IPS-NIHi7 (cell line): ENCODE data around the gene GOLGA6L24.
"Not testable (repeated sequence)": the region's sequence is repeated elsewhere in the genome, so short reads cannot be mapped to it uniquely, and the experiment has no call there.

Experiments
- DNase-seq: peaks from one replicate; pipeline ENCODE4 v3.0.0; 2012; ENCODE audit warnings: mixed read lengths; ENCODE audit errors: extremely low spot score

GOLGA6L24 gene, protein sequence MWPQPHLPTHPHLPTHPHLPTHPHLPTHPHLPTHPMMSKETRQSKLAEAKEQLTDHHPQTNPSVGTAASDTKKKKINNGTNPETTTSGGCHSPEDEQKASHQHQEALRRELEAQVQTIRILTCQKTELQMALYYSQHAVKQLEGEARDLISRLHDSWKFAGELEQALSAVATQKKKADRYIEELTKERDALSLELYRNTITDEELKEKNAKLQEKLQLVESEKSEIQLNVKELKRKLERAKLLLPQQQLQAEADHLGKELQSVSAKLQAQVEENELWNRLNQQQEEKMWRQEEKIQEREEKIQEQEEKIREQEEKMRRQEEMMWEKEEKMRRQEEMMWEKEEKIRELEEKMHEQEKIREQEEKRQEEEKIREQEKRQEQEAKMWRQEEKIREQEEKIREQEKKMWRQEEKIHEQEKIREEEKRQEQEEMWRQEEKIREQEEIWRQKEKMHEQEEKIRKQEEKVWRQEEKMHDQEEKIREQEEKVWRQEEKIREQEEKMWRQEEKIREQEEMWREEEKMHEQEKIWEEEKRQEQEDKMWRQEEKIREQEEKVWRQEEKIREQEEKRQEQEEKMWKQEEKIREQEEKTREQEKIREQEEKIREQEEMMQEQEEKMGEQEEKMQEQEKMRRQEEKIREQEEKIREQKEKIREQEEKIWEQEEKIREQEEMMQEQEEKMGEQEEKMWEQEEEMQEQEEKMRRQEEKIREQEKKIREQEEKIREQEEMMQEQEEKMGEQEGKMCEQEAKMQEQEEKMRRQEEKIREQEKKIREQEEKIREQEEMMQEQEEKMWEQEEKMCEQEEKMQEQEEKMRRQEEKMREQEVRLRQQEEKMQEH

DNA sequence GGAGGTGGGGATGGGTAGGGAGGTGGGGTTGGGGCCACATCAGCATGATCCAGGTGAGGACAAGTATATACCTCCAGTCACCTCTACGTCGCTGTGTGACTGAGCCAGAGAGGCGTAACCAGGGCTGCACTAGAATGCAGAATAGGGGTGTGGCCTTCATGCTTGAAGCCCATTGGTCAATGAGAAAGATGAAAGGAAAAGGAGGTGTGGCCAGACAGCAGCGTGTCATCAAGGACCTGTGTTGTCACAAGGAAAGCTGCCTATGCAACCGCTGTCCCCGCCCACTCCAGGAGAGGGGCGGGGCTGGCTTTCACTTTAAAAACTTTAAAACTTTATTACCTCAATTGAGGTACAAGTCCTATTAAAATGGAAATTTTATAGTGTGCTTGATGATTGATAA lies at the start of gene GOLGA6L24:
GOLGA6L24 (minus strand) TSS at position 101 of the 400 bp plus-strand sequence; CDS start at position 40, 61 bp downstream.
- DNase-seq, result not testable (repeated sequence)

DNA sequence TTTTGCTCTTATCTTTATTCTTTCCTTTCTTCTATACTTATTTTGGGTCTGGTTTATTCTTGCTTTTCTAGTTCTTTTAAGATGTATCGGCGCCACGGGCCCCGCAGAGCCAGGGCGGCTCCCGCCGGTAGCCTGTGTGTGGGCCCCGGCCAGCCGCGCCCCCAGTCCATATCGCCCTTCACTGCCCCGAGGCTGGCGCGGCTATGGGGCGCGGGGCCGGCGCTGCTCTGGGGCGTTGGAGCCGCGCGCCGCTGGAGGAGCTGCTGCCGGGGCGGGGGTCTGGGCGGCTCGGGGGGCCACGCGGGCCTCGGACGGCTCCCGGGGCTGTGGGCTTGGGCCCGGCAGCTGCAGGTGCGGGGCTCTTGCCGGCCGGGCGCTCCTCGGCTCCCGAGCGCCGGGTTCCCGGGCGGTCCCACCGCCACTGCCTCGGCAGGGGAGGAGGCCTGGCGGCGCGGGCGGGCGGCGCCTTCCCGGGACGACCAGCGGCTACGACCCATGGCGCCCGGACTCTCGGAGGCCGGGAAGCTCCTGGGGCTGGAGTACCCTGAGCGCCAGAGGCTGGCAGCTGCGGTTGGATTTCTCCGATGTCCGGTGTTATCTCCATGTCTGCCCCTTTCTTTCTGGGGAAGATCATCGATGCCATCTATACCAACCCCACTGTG lies 45.0 kb upstream of the GOLGA6L24 start:
- not testable (repeated sequence) for DNase-seq

DNA sequence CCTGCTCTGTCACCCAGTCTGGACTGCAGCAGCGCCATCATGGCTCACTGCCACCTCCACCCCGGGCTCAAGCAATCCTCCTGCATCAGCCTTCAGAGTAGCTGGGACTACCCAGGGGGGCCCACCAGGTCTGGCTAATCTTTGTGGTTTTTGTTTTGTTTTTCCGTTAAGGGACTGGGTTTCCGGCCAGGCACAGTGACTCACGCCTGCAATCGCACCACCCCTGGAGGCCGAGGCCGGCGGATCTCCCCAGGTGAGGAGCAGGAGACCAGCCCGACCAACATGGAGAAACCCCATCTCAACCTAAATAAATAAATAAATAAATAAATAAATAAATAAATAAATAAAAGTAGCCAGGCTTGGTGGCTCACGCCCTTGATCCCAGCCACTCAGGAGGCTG lies 38.1 kb upstream of the GOLGA6L24 start:
- not testable (repeated sequence) for DNase-seq

DNA sequence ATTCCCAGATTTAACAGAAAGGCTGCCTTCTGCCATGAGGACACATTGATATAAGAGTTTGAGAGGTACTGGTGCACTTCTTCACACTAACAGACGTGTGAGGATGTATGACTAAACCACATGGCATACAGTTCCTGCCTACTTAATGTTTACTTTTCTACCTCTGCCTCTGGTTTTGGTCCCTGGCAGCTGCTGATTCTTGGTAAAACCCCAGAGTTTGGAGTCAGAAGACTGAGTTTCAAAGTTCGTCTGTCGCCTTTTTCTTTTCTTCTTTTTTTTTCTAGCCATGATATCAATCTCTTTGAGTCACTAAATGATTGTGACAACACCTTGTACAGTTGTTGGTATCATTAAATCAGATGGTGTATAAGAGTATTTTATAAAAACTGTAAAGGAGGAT lies 22.2 kb upstream of the GOLGA6L24 start:
- not testable (repeated sequence) for DNase-seq

DNA sequence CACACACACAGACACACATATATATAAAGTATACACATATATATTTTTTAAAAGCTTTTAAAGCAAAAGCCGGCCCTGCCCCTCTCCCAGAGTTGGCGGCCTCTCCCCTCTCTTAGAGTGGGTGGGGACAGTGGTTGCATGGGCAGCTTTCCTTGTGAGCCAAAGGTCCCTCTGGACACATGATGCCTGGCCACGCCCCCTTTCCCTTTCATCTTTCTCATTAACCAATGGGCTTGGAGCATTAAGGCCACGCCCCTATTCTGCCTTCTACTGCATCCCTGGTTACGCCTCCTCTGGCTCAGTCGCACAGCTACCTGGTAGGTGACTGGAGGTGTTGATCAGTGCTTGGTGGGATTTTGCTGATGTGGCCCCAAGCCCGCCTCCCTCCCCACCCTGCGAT lies 20.5 kb upstream of the GOLGA6L24 start, which contains the start of gene GOLGA8F:
GOLGA8F (plus strand) TSS at position 301 of the 400 bp plus-strand sequence; CDS start at position 399, 98 bp downstream.
- DNase-seq, result not testable (repeated sequence)

DNA sequence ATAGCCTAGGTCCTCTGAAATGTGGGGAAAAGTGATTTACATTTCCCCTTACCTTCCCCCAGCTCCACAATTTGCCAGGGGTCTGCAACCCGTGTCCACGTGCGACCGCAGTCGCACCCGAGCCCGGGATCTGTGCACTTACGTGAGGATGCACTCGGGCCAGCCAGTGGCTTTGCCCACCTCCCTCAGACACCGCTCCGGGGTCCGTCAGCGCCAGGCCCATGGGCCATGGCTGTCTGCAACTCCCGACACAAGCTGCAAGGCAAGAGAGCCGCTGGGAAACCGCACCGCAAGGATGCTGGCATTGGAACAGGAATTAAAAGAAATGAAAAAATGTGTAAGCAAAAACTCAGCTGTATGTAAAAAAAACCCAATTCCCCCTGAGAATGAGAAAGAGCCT lies 7.6 kb upstream of the GOLGA6L24 start:
- not testable (repeated sequence) for DNase-seq

DNA sequence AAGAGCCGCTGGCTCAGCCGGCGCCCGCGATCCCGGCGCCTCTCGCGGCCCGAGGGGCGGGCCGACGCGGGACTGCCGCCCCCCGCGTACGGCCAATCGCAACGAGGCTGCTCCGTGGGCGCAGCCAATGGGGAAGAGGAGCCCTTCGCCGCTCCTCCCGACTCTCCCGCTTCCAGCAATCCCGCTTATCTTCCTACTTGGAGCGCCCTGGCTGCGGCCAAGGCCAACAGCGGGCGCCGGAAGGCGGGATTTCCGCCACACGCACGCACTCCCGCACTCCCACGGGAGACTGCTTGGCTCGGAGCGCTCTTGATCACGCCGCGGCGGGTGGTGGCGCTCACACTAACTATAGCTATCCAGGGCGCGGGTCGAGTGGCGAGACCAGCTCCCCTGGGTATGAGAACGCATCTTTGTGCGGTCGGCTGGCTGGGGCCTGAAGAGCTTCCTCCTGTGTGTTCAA lies 35.7 kb downstream of the GOLGA6L24 start, which contains the start of gene HERC2:
HERC2 (minus strand) TSS at position 51 of the 460 bp plus-strand sequence. CDS start 746 bp downstream, outside the sequence.
- DNase-seq, result not testable (repeated sequence)

DNA sequence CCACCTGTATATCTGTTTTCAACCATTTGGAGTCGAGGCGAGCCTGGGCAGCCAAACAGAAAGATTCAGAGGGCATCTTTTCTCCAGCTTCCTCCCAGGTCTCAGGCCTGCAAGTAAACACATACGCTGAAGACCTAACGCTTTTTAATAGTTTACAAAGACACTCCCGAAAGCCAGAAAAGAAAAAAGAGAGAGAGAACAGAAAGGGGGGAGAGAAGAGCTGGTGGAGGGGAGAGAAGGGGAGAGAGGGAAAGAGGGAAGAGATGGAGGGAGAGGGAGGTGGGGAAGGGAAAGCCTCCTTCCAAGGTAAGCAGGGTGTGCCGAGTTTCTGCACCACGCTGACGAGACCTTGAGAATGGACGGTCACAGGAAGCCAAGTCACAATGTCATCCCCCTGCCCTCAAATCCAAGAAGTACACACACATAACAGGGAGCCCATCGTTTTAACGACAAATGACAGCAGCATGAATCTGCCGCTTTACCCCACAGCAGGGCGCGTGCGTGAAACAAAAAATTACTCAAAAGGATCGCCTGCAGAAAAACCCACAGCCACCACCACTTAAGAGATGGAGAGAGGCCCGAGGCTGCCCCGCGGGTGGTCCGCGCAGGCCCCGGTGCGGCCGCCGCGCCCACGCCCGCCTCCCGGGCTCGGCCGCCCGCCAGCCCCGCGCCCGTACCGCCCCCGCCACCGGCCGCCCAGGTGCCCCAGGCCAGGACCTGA lies 36.4 kb downstream of the GOLGA6L24 start:
- DNase-seq, result not testable (repeated sequence)

DNA sequence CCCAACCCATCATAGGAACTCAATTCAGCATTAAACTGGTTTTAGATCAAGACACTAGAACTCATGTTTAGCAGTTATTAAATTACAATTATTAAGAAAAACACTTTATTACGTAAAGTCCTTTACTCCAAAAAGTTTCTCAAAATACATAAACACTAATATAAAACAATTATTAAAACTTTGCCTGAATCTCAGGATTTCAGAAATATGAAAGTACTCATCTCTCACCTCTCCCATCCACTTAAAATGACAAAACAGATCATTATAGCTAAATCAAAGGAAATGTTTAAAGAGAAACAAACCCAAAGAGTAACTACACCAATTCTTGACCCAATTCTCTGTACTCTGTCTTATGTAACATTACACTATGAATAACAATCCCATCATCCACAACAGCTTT lies 38.2 kb downstream of the GOLGA6L24 start:
- DNase-seq, result not testable (repeated sequence)

DNA sequence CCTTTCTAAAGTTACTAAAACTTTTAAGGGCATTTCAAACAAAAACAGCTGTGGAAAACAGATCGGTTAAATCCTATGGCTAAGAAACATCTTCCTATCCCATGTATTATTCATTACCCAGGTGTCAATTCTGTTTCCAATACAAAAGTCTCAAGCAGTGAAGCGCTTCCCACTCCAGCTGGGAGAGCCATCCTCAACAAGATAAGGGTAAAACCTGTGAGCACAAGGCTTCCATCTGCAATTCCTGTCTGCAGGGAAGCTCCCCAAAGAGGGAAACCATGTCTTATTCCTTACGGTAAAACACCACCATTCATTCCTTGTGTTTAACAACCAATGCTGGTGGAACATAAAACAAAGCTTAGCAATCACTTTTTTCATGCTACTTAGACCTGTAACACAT lies 39.1 kb downstream of the GOLGA6L24 start:
- DNase-seq, result not testable (repeated sequence)

DNA sequence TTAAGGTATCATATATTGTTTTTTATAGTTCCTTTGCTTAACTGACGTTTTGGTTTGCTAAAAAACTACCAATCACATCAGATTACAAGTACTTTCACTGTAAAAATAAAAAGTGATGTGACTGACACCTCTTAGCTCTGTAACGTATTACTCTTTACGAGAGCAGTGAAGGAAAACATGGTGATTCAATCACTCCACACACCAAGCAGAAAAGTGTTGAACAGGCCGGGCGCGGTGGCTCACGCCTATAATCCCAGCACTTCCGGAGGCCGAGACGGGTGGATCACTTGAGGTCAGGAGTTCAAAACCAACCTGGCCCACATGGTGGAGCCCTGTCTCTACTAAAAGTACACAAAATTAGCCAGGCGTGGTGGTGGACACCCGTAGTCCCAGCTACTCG lies 39.8 kb downstream of the GOLGA6L24 start:
- DNase-seq, result not testable (repeated sequence)

DNA sequence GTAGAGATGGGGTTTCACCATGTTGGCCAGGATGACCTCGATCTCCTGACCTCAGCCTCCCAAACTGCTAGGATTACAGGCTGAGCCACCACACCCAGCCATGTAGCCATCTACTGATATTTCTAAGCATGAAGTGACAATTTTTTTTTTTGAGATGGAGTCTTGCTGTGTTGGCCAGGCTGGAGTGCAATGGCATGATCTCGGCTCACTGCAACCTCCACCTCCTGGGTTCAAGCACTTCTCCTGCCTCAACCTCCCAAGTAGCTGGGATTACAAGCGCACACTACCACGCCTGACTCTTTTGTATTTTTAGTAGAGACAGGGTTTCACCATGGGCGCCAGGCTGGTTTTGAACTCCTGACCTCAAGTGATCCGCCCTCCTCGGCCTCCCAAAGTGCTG lies 40.9 kb downstream of the GOLGA6L24 start:
- DNase-seq, result not testable (repeated sequence)

DNA sequence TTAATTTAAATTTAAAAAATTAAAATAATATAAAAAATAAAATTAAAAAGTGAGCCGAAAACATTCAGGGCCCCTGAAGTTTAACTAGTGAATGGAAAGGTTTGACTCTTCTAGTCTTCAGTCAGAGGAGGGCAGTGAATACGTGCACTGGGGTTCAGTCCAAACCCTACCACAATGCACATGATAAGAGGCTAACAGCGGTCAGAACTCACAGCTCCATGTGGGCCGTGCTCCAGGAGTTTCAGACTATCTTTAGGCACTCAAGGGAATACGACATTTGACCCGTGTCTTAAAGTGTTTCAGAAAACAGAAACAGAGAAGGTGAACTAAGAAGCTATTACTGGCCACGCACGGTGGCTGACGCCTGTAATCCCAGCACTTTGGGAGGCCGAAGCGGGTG lies 47.4 kb downstream of the GOLGA6L24 start:
- DNase-seq, result not testable (repeated sequence)

DNA sequence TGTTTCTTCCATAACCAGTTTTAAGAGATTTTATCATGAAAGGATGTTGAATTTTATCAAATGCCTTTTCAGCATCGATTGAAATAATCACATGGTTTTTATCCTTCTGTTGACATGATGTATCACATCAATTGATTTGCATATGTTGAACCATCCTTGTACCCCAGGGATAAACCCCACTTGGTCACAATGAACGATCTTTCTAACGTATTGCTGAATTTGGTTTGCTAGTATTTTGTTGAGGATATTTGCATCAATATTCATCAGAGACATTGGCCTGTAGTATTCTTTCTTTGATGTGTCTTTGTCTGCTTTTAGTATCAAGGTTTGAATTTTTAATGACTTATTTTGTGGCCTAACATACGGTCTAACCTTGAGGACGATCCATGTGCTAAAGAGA lies 49.2 kb downstream of the GOLGA6L24 start:
- not testable (repeated sequence) for DNase-seq
